Ammon's horn (tissue), 1 donor: Measurements from ENCODE around the gene NSUN7.
"Not testable (repeated sequence)": the region's sequence is repeated elsewhere in the genome, so short reads cannot be mapped to it uniquely, and the experiment has no call there.

ENCODE experiments used
- DNase-seq: peaks from one replicate; pipeline ENCODE4 v3.0.0-alpha.2; 2016; ENCODE audit warnings: low spot score

NSUN7 gene

GRCh38 chr4:40749717-40750460 lies at the start of gene NSUN7:
Gene NSUN7 (plus strand): TSS chr4:40749955. CDS start chr4:40750694, 739 bp downstream.
- DNase-seq: no peak

- no peak for DNase-seq
These were observed 47.5 kb upstream of the NSUN7 start for GRCh38 chr4:40702137-40702799.

- no peak for DNase-seq
These were observed 47.0 kb upstream of the NSUN7 start for GRCh38 chr4:40702800-40703151.

GRCh38 chr4:40704073-40704472 lies 45.7 kb upstream of the NSUN7 start:
- no peak for DNase-seq

- DNase-seq: no peak
These were observed 39.1 kb upstream of the NSUN7 start for GRCh38 chr4:40710484-40711254.

- DNase-seq: not testable (repeated sequence)
These were observed 36.8 kb upstream of the NSUN7 start for GRCh38 chr4:40713001-40713400.

- DNase-seq: no peak
These were observed 36.0 kb upstream of the NSUN7 start for GRCh38 chr4:40713798-40714197.

- DNase-seq: no peak
These were observed 31.2 kb upstream of the NSUN7 start for GRCh38 chr4:40718586-40718985.

GRCh38 chr4:40719008-40719623 lies 30.6 kb upstream of the NSUN7 start:
- peak; percentile 71 for DNase-seq

GRCh38 chr4:40720351-40720750 lies 29.4 kb upstream of the NSUN7 start:
- DNase-seq: no peak

- DNase-seq: no peak
These were observed 28.8 kb upstream of the NSUN7 start for GRCh38 chr4:40720916-40721315.

GRCh38 chr4:40721730-40722171 lies 28.0 kb upstream of the NSUN7 start:
- no peak for DNase-seq

- DNase-seq: peak; percentile 49
These were observed 27.1 kb upstream of the NSUN7 start for GRCh38 chr4:40722576-40723161.

GRCh38 chr4:40723728-40724127 lies 26.0 kb upstream of the NSUN7 start:
- DNase-seq: no peak

GRCh38 chr4:40728333-40728732 lies 21.4 kb upstream of the NSUN7 start:
- DNase-seq: no peak

GRCh38 chr4:40729555-40729954 lies 20.2 kb upstream of the NSUN7 start:
- no peak for DNase-seq

- no peak for DNase-seq
These were observed 19.6 kb upstream of the NSUN7 start for GRCh38 chr4:40730091-40730679.

- no peak for DNase-seq
These were observed 18.4 kb upstream of the NSUN7 start for GRCh38 chr4:40731361-40731760.

- peak; percentile 52 for DNase-seq
These were observed 17.9 kb upstream of the NSUN7 start for GRCh38 chr4:40731792-40732245.

GRCh38 chr4:40733752-40734151 lies 16.0 kb upstream of the NSUN7 start:
- no peak for DNase-seq

GRCh38 chr4:40734497-40734896 lies 15.3 kb upstream of the NSUN7 start:
- DNase-seq: no peak

GRCh38 chr4:40736910-40737309 lies 12.8 kb upstream of the NSUN7 start:
- DNase-seq: peak; percentile 74
